GM21737 (cell line): ENCODE measurements around the gene TMEM38A.

Source experiments
- ATAC-seq: cut with Tn5 transposase; IDR thresholded peaks from one replicate; pipeline ENCODE4 v1.9.1; 2021; ENCODE audit warnings: mild to moderate bottlenecking, moderate library complexity; ENCODE audit not compliant: unreplicated experiment

TMEM38A gene, protein sequence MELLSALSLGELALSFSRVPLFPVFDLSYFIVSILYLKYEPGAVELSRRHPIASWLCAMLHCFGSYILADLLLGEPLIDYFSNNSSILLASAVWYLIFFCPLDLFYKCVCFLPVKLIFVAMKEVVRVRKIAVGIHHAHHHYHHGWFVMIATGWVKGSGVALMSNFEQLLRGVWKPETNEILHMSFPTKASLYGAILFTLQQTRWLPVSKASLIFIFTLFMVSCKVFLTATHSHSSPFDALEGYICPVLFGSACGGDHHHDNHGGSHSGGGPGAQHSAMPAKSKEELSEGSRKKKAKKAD

GRCh38 chr19:16660763-16661479, at the start of gene TMEM38A:
TMEM38A (plus strand) TSS chr19:16661139; CDS start chr19:16661218, 79 bp downstream.
- ATAC-seq = no peak

DNA sequence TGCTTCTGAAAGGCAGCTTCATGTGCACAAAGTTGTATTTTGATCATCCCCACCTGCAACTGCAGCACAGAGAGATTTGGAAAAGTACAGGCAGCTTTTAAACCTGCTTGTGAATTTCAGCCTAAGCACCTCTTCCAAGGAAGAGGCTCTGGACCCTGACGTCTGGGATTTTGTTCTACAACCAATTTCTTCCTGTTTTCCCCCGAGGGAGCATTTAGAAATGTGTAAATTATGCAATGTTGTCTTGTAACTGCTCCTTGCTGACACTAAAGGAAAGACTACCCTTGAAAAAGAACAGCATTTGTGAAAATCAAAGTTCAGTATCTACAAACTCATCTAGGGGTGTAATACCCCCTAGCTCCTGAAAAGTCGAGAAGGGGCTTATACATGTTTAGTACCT, 48.3 kb upstream of the TMEM38A start:
- ATAC-seq = no peak

- ATAC-seq = no peak
Observed at GRCh38 chr19:16613841-16614240, 47.1 kb upstream of the TMEM38A start.

- no peak for ATAC-seq
Observed at GRCh38 chr19:16614941-16615340, 46.0 kb upstream of the TMEM38A start.

DNA sequence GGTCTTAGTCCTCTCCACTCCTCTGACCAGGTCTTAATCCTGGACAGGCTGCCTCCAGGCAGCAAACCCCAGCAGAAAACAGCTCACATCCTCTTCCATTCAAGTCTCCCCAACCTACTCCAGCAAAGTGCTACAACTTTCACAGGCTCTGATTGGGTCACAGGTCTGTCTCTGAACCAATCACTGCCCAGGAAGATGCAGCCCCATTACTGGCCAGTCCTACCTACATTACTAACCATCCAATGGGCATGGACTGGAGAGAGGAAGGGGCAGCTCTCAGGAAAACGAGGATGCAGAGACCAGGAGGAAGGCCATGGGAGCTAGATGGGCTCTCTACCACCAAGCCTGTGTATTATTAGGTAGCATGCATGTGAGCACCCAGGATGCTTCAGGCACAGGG, 45.1 kb upstream of the TMEM38A start:
- ATAC-seq = no peak

DNA sequence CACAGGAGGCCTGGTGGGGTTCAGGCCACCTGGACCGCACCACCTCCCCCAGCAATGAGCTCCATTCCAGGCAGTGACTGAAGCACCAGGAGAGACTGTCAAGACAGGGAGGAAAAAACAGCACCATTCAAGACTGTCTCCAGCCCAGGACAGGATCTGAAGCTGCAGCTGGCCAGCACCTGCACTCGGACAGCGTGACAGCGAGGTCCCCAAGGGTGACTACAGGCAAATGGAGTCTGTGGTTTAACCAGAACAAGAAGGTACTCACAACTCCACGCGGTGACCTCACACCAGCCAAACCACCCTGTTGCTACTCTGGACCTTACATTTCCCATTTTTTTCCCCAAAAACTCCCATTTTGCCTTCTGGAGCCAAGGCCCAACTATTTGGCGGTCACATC, 42.7 kb upstream of the TMEM38A start:
- ATAC-seq = no peak

GRCh38 chr19:16619457-16619856, 41.5 kb upstream of the TMEM38A start:
- ATAC-seq = no peak

DNA sequence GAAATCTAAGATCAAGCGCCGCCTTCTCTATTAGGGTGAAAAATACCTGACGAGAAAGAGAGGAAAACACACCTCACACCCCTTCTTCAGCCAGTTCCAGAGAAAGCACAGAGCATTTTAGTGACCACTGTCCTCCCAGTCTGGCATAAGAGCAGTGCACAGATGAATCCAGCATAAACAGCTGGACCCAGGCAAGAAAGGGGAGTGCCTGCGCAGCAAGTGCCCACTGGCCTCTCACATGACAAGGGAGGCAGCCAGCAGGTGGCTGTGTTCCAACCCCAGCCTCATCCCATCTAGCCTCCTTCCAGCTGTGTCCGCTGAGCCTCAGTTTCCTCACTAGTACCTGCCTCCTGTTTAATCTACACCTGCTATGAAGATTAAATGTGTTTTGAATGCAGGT, 40.9 kb upstream of the TMEM38A start:
- no peak for ATAC-seq

DNA sequence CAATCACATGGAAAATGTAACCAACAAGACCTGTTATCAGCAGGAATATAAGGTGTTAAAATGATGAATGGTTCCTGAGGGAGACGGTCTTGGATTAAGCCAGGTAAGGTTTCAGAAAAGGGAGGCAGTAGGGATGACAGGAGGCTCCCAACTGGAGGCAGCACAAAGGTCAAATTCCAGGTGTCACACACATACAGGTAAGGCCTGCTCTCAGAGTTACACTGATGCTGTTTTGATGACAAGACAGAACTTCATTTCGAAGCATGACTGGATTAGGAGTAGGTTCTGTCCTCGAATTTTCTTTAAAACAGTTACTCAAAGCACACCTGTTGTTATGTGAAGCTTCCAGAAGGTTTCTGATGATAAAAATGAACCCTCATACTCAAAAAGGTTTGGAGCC, 40.4 kb upstream of the TMEM38A start:
- ATAC-seq = no peak

DNA sequence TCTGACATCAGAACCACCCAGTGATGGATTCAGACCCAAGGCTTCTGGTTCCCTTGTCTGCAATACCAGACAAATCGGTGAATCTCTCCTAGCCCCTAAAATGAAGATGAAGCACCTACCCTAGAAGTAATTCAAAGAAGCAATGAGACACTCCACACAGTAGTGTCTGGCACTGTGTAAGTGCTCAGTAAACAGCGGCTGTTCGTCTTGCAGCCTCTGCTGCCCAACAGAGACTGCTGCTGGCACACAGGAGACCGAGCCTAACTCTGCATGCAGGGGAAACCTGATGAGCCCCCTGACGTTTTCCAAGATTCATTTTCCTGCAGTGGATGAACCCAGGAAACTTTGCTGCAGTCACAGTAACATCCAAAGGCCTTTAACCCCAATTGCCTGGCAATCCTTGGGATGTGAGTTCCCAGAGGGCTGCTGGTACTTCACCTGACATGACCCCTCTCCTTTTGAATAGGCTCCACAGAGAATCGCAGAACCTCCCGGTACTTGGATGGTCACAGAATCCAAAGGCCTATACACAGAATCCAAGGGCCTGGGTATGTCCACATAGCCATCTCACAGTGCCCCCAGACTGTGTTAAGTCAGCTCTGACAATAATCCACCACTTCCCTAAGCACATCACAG, 39.7 kb upstream of the TMEM38A start:
- ATAC-seq = no peak

GRCh38 chr19:16623066-16623465, 37.9 kb upstream of the TMEM38A start:
- no peak for ATAC-seq

GRCh38 chr19:16623576-16623975, 37.4 kb upstream of the TMEM38A start:
- ATAC-seq = no peak

DNA sequence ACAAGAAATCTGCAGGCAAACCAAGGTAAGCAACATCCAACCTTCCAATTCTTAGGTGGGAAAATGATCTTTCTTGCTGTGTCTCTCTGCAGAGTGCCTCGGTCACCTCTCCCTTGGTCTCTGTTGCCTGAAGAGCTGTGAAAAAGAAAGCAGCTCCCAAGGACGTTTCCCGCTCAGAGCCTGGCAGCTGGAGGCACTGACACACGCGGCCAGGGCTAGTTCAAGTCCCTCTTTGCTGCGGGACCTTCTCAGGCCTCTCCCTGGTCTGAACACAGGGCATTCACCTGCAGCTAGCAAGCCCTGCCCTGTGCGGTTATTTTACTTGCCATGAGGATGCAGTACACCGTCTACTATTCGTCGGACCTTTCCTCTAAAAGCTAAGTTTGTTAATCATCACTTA, 36.7 kb upstream of the TMEM38A start:
- ATAC-seq = no peak

GRCh38 chr19:16625163-16625958, 35.6 kb upstream of the TMEM38A start:
- ATAC-seq = no peak

DNA sequence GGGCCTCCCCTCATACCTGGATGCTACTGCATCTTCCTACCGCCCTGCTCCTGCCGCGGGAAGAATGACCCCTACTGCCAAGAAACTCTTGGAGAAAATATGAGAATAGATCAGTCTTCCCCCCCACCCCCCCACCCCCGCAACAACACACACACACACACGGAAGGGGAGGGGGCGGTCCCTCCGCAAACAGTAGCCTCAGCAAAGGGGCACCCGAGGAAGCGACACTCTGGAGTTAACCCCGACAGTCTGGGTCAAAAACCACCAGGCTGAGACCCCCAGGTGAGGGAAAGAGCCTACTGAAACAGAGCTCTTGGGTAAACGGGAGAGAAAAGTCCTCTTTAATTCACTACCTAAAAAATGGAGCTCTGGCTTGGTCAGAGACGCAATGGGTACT, 34.1 kb upstream of the TMEM38A start:
- ATAC-seq = no peak

DNA sequence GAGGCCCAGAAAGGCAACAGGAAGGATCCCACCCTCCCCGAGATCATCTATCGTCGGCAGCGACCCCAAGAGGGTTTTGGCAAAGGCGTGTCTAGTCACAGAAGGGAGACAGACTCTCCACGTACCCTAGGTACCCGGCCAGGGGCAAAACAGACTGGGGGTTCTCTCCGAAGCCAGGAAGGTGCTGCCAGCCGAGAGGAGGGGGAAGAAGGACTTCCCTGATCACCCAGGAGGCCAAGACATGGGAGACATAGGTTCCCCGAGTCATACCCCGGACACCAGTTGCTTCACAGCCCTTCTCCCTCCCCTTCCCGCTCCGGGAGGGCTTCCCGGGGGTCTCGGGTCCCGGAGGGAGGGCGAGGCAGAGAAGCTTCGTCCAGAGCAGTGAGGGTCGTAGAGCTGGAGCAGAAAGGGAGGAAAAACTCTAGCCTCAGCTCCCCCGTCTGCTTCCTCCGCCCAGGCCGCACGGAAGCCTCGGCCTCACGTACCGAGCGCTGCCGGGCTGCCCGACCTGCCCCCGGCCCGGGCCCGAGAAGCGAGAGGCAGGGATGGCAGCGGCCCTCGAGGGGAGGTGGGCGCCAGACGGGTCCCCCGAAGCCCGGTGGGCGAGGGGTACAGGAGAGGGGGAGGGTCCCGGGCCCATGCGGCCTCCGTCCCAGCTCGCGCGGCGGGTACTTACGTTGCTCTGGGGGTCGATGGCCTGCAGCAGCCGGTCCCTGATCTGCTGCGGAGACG, 33.6 kb upstream of the TMEM38A start:
- no peak for ATAC-seq

DNA sequence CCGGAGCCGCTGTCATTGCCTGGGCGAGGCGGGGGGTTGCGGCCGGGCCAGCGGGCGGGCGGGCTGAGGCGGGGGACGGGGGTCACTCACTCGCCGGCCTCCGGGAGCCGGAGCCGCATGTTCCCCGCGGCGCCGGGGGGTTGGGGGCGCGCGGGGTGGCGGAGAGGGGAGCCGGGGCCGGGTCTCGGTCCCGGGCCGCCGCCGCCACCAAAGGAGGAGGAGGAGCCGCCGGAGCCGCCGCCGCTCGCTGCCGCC, 33.1 kb upstream of the TMEM38A start:
- ATAC-seq = no peak

GRCh38 chr19:16628183-16628983, 32.6 kb upstream of the TMEM38A start, which contains the start of gene MED26:
MED26 (minus strand) TSS chr19:16628204; CDS start chr19:16627943, 261 bp downstream.
- ATAC-seq = peak; percentile 82

DNA sequence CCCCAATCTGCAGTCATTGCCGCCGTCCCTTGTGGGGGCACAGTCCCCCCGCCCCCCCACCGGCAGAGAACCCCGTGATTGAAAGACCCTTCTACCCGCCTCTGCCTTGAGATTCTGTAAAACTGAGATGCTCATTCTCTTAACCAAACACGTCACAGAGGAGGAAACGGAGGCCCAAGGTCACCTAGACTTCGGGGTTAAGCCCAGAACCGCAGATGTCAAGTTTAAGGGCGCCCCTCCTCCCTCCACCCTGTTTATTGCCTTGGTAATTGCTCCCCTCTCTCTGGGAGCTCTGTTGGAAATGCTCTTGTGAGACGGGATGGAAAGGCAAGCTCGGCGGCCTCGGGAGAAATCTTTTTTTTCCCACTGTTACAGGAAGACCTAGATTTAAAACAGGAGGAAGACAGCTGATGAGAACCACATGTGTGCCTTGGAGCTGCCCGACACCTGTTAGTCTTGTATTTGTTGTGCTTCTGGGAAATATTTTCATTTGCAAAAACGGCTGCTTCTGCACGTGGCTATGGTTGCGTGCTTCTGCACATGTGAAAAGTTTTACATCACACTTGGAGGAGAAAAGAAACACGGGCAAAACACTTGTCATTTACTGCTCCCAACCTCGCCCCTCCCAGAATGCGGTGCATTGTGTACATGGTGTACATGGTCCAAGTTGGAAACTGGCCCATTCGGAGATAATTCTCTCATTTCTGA, 31.8 kb upstream of the TMEM38A start:
- ATAC-seq = no peak
